ENCODE results near the gene NELFB. TPM values are rescaled to one million over a fixed set of nuclear protein-coding genes. Genes with fewer than 3 reads are reported as not detected.
A peak's percentile ranks its signal among the peaks of the same experiment; 100 is the strongest.

The NELFB gene
- total and polyA plus RNA-seq, 2 of the 4 experiments (the other 2 are of a cell fraction): 36.9 to 66.0 TPM

- Histone ChIP-seq H2BK5ac (ENCODE audit: low read depth, low read length, poor library complexity, severe bottlenecking) (no peak overlapping the region), H3K79me1 (ENCODE audit: low read depth in 1 of 2, low read length in 2 of 2) (peaks cover 15 to 37% of the 10 kb centered on the region in 2 experiments), H4K8ac (ENCODE audit: low read depth in 2 of 2, low read length in 2 of 2) (no peak overlapping the region; a peak in 1 of 4 replicates), H2AK9ac (replicated peaks; ENCODE audit: low read depth, low read length, poor library complexity) (peak overlapping the region; percentile 98), H3K27me3 (ENCODE audit: control insufficient read depth, insufficient read depth, low read length) (no peaks in the 10 kb centered on the region), H3K9me1 (ENCODE audit: insufficient read depth, low read length) (no peaks in the 10 kb centered on the region), H3K4ac (ENCODE audit: low read depth, low read length) (peak overlapping the region; percentile 63; the same call in 1 of the 2 replicates), H3K27ac (ENCODE audit: insufficient read depth, low read length) (no peak overlapping the region), H2AK5ac (ENCODE audit: low read depth, low read length) (peak overlapping the region; percentile 72; the same call in 1 of the 2 replicates), H2BK15ac (ENCODE audit: low read depth, low read length) (no peak overlapping the region), H2BK20ac (ENCODE audit: low read depth, low read length) (no peak overlapping the region), H3K9me3 (ENCODE audit: control insufficient read depth, insufficient read depth, low read length) (no peaks in the 10 kb centered on the region), H2BK120ac (ENCODE audit: low read depth, low read length) (no peak overlapping the region), H4K5ac (ENCODE audit: low read depth, low read length) (no peak overlapping the region), H3K23ac (ENCODE audit: low read depth, low read length) (no peak overlapping the region), H3K9ac (ENCODE audit: low read depth, low read length) (peak overlapping the region; percentile 85; the same call in 1 of the 2 replicates), H4K91ac (ENCODE audit: insufficient read depth, low read depth, low read length) (no peak overlapping the region), H3K4me2 (ENCODE audit: low read depth, low read length) (peak overlapping the region; percentile 97), H3K4me3 (ENCODE audit: insufficient read depth, low read depth, low read length) (peak overlapping the region; percentile 96), H2AFZ (replicated peaks; ENCODE audit: low read length, poor library complexity) (no peak overlapping the region), H3K56ac (ENCODE audit: extremely low read depth, insufficient read depth, low read length) (no peak overlapping the region), H3K36me3 (ENCODE audit: control insufficient read depth, insufficient read depth, low read length) (peaks cover 22% of the 10 kb centered on the region), H3K14ac (replicated peaks; ENCODE audit: low read depth, low read length) (no peak overlapping the region), H3K18ac (ENCODE audit: low read depth, low read length) (no peak overlapping the region), H4K20me1 (ENCODE audit: insufficient read depth, low read length) (peaks cover 11% of the 10 kb centered on the region), H3K4me1 (ENCODE audit: control insufficient read depth, insufficient read depth, low read length) (peaks cover 11% of the 10 kb centered on the region)
- no peak for TF ChIP-seq CTCF (conservative IDR thresholded peaks at IDR 0.05; ENCODE audit: low read depth, low read length)
- no peak for TF ChIP-seq MAFK (IDR thresholded peaks at IDR 0.05; ENCODE audit: low read depth, low read length)
- TF ChIP-seq FOS (IDR thresholded peaks at IDR 0.05; ENCODE audit: low read depth, low read length): no peak
- no peak for TF ChIP-seq ELK1 (IDR thresholded peaks at IDR 0.05; ENCODE audit: borderline replicate concordance, low read depth, low read length)
- TF ChIP-seq RAD21 (IDR thresholded peaks at IDR 0.05; ENCODE audit: low read length): no peak
- TF ChIP-seq CEBPB (IDR thresholded peaks at IDR 0.05; ENCODE audit: low read depth, low read length): no peak
- TF ChIP-seq BHLHE40 (IDR thresholded peaks at IDR 0.05; ENCODE audit: low read depth, low read length): no peak
- TF ChIP-seq CHD1 (IDR thresholded peaks at IDR 0.05; ENCODE audit: low read depth, low read length): no peak
- TF ChIP-seq MXI1 (IDR thresholded peaks at IDR 0.05; ENCODE audit: borderline replicate concordance, low read depth, low read length): no peak
- TF ChIP-seq RFX5 (IDR thresholded peaks at IDR 0.05; ENCODE audit: low read depth, low read length): no peak
- no peak for TF ChIP-seq SMC3 (IDR thresholded peaks at IDR 0.05; ENCODE audit: low read depth, low read length)
- TF ChIP-seq USF2 (IDR thresholded peaks at IDR 0.05; ENCODE audit: low read depth, low read length): no peak
- TF ChIP-seq POLR2A (IDR thresholded peaks at IDR 0.05; ENCODE audit: low read depth, low read length): no peak
- TF ChIP-seq NFE2L2 (IDR thresholded peaks at IDR 0.05; ENCODE audit: low read depth, low read length): no peak
- no peak for TF ChIP-seq MAZ (IDR thresholded peaks at IDR 0.05; ENCODE audit: borderline replicate concordance, low read depth, low read length)
- CTCF ChIA-PET: no interaction called here
- WGBS, 2 experiments (ENCODE audit: extremely low coverage in 2 of 2, insufficient read length in 1 of 2): 96% methylated on average over 9 of the region's 15 CpGs; no CpG with 5 or more reads in 1 of the 2 experiments
- POLR2A ChIA-PET (ENCODE audit: unreplicated experiment): interaction anchor here (0.5 kb wide), 1 partner anchor 20 kb away, joined by 3 read pairs; no protein-coding TSS in a partner anchor
- intact Hi-C loops (cut with micrococcal nuclease) (no loop called here), in situ Hi-C loops (cut with MboI; ENCODE audit: low sequenced_read_pairs) (no loop called here), dilution Hi-C loops (cut with HindIII; ENCODE audit: low sequenced_read_pairs, unreplicated experiment) (no loop called here)
- no TSS peak for BruUV-seq (replicated peaks)
- ATAC-seq (ENCODE audit: low read depth): no peak
- no peak for DNase-seq
These were observed 1.2 kb downstream of the NELFB start for GRCh38 chr9:137256362-137256761.

Data from IMR-90 (cell line).